ENCODE results near the gene CRAT.

Gene CRAT

DNA sequence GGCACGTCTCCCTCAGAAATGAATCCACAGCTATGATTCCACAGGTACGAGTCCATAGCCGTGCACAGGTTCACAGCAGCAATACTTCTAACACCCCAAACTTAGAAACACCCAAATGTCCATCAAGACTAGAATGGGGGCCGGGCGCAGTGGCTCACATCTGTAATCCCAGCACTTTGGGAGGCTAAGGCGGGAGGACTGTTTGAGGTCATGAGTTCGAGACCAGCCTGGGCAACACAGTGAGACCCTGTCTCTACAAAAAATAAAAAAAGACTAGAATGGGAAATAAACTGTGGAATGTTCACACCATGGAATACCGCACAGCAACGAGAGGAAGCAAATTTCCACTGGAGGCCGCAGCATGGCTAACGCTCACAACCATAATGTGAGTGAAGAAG lies 34.0 kb downstream of the CRAT start:
- Mint-ChIP-seq H3K4me3 (no peak overlapping the region), H3K27ac (no peak overlapping the region), H3K9me3 (no peaks in the 10 kb centered on the region)

DNA sequence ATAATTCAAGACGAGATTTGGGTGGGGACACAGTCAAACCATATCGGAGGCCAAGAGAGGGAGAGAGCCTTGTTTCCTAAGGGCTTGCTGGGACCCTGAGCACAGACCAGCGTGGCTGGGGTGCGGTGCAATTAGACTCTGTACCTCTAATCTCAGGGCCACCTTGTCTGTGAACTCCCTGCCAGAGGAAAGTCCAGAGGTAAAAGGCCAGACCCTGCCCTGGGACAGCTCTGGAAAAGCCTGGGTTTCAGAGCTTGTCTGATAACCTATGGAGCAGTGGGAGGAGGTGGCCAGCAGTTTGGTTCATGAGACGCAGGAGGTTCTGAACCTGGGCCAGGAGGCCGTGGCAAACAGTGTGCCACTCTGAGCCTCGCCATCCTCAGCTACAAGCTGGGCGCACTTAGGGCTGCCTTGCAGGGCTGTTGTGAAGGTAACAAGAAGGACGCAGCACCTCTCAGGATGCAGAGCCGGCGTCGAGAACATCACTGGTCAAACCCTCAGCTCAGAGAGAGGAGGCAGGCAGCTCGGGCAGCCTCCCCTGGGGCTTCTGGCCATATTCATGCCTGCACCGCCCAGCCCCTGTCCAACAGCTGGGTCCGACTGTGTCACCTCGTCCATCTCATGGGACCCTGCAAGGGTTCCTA lies 34.5 kb downstream of the CRAT start:
- TF ChIP-seq, protein P1, sequence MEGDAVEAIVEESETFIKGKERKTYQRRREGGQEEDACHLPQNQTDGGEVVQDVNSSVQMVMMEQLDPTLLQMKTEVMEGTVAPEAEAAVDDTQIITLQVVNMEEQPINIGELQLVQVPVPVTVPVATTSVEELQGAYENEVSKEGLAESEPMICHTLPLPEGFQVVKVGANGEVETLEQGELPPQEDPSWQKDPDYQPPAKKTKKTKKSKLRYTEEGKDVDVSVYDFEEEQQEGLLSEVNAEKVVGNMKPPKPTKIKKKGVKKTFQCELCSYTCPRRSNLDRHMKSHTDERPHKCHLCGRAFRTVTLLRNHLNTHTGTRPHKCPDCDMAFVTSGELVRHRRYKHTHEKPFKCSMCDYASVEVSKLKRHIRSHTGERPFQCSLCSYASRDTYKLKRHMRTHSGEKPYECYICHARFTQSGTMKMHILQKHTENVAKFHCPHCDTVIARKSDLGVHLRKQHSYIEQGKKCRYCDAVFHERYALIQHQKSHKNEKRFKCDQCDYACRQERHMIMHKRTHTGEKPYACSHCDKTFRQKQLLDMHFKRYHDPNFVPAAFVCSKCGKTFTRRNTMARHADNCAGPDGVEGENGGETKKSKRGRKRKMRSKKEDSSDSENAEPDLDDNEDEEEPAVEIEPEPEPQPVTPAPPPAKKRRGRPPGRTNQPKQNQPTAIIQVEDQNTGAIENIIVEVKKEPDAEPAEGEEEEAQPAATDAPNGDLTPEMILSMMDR (IDR thresholded peaks at IDR 0.05; ENCODE audit: unreplicated experiment in 3 of 3), result no peak
- no peaks in the 10 kb centered on the region for H3K9me3 Mint-ChIP-seq
- H3K27ac Mint-ChIP-seq, result no peak overlapping the region
- no peak overlapping the region for H3K4me3 Mint-ChIP-seq
- no peaks in the 10 kb centered on the region for H3K36me3 Mint-ChIP-seq (ENCODE audit: low read depth)
- no peaks in the 10 kb centered on the region for H3K27me3 Mint-ChIP-seq (ENCODE audit: low read depth)
- peaks cover 7% of the 10 kb centered on the region for H3K4me1 Mint-ChIP-seq

More for the DNA sequence above, 34.0 kb downstream of the CRAT start:
- no peaks in the 10 kb centered on the region for H3K36me3 Mint-ChIP-seq (ENCODE audit: low read depth)
- TF ChIP-seq, protein P1 (IDR thresholded peaks at IDR 0.05; ENCODE audit: unreplicated experiment in 3 of 3), result no peak
- H3K27me3 Mint-ChIP-seq (ENCODE audit: low read depth), result no peaks in the 10 kb centered on the region
- H3K4me1 Mint-ChIP-seq, result peaks cover 7% of the 10 kb centered on the region

DNA sequence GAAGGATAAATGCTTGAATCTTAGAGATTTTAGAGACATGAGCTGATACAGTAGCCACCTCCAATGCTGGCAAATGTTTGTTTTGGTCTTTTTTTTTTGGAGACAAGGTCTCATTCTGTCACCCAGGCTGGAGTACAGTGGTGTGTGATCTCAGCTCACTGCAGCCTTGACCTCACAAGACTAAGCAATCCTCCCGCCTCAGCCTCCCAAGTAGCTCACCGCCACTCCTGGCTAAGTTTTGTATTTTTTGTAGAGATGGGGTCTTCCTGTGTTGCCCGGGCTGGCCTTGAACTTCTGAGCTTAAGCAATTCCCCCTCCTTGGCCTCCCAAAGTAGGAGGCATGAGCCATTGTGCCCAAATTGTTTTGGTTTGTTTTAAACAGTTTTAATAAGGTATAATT lies 36.5 kb downstream of the CRAT start:
- Mint-ChIP-seq H3K9me3 (no peaks in the 10 kb centered on the region), H3K36me3 (ENCODE audit: low read depth) (no peaks in the 10 kb centered on the region), H3K4me1 (no peaks in the 10 kb centered on the region), H3K27me3 (ENCODE audit: low read depth) (no peaks in the 10 kb centered on the region), H3K4me3 (no peak overlapping the region), H3K27ac (no peak overlapping the region)
- TF ChIP-seq, protein P1 (IDR thresholded peaks at IDR 0.05; ENCODE audit: unreplicated experiment in 3 of 3), result no peak

DNA sequence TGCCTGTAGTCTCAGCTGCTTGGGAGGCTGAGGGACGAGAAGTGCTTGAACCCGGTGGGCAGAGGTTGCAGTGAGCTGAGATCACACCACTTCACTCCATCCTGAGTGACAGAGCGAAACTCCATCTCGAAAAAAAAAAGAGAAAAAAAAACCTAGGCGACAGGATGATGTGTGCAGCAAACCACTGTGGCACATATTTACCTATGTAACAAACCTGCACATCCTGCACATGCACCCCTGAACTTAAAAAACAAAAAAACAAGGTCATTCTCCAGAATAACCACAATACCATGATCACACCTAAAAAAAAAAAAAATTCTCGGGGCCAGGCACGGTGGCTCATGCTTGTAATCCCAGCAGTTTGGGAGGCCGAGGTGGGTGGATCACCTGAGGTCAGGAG lies 37.2 kb downstream of the CRAT start:
- TF ChIP-seq, protein P1 (IDR thresholded peaks at IDR 0.05; ENCODE audit: unreplicated experiment in 3 of 3), result no peak
- no peaks in the 10 kb centered on the region for H3K4me1 Mint-ChIP-seq
- no peaks in the 10 kb centered on the region for H3K9me3 Mint-ChIP-seq
- H3K36me3 Mint-ChIP-seq (ENCODE audit: low read depth), result peaks cover 3% of the 10 kb centered on the region
- no peak overlapping the region for H3K4me3 Mint-ChIP-seq
- H3K27me3 Mint-ChIP-seq (ENCODE audit: low read depth), result no peaks in the 10 kb centered on the region
- no peak overlapping the region for H3K27ac Mint-ChIP-seq

GRCh38 chr9:129072171-129072570 lies 38.4 kb downstream of the CRAT start:
- Mint-ChIP-seq H3K4me1 (no peaks in the 10 kb centered on the region), H3K9me3 (no peaks in the 10 kb centered on the region), H3K27ac (no peak overlapping the region), H3K4me3 (no peak overlapping the region), H3K27me3 (ENCODE audit: low read depth) (no peaks in the 10 kb centered on the region), H3K36me3 (ENCODE audit: low read depth) (peaks cover 5% of the 10 kb centered on the region)
- TF ChIP-seq, protein P1 (IDR thresholded peaks at IDR 0.05; ENCODE audit: unreplicated experiment in 3 of 3), result no peak

DNA sequence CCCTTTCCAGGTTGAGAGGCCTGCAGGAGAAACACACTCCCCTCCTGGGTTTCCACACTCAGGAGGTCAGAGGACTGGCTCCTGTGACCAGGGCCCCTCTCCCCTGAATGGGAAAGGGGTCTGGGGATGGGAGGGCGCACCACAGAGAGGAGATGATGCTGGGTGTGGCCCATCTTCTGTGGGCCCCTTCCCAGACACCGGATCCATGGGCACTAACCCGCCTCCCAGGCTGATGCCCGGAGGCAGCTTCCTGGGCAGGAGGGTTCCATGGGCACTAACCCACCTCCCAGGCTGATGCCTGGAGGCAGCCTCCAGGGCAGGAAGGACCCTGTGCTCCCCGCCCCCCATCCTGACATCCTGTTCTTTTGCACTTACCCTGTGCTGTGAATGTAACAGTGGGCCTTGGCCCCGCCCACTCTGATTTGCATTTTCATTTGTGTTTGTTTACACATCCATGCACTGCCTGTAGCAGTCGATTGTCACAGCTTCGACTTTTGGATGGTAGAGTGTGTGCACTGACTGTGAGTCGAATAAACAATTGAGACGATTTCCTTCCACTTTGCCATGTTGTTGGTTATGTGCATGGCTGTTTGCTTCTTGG lies 39.0 kb downstream of the CRAT start:
- no peak overlapping the region for H3K27ac Mint-ChIP-seq
- no peaks in the 10 kb centered on the region for H3K9me3 Mint-ChIP-seq
- H3K27me3 Mint-ChIP-seq (ENCODE audit: low read depth), result no peaks in the 10 kb centered on the region
- no peak overlapping the region for H3K4me3 Mint-ChIP-seq
- H3K4me1 Mint-ChIP-seq, result no peaks in the 10 kb centered on the region
- peaks cover 5% of the 10 kb centered on the region for H3K36me3 Mint-ChIP-seq (ENCODE audit: low read depth)
- TF ChIP-seq, protein P1 (IDR thresholded peaks at IDR 0.05; ENCODE audit: unreplicated experiment in 3 of 3), result no peak

Data from nephron (organoid).